Parathyroid adenoma (tissue), 2 donors: ENCODE results near the gene STAT5A.

ENCODE experiments used
- H2AFZ ChIP-seq: fragments of 300-600 bp; sonication (generic); one replicate; pipeline ENCODE4 v1.7.0; 2017; ENCODE audit warnings: antibody characterized with exemption, mild to moderate bottlenecking
- H3K27ac ChIP-seq: fragments of 300-600 bp; sonication (generic); one replicate; pipeline ENCODE4 v1.7.0; 2017
- H3K27me3 ChIP-seq: fragments of 300-600 bp; sonication (generic); one replicate; pipeline ENCODE4 v1.7.0; 2017; ENCODE audit warnings: low read length; ENCODE audit not compliant: control insufficient read depth, insufficient read depth
- H3K36me3 ChIP-seq: fragments of 300-600 bp; sonication (generic); one replicate; pipeline ENCODE4 v1.7.0; 2017; ENCODE audit warnings: low read length; ENCODE audit not compliant: control insufficient read depth, insufficient read depth
- H3K4me1 ChIP-seq: fragments of 300-600 bp; sonication (generic); one replicate; pipeline ENCODE4 v1.7.0; 2017; ENCODE audit warnings: control low read depth
- H3K4me2 ChIP-seq: fragments of 300-600 bp; sonication (generic); one replicate; pipeline ENCODE4 v1.7.0; 2017; ENCODE audit warnings: low read length
- H3K4me3 ChIP-seq: fragments of 300-600 bp; sonication (generic); one replicate; pipeline ENCODE4 v1.7.0; 2017; ENCODE audit warnings: low read depth, low read length
- H3K79me2 ChIP-seq: fragments of 300-600 bp; sonication (generic); one replicate; pipeline ENCODE4 v1.7.0; 2017; ENCODE audit warnings: control low read depth
- H3K9ac ChIP-seq: fragments of 300-600 bp; sonication (generic); one replicate; pipeline ENCODE4 v1.7.0; 2017; ENCODE audit warnings: mild to moderate bottlenecking
- H3K9me3 ChIP-seq: fragments of 300-600 bp; sonication (generic); one replicate; pipeline ENCODE4 v1.7.0; 2017; ENCODE audit warnings: low read length; ENCODE audit not compliant: control insufficient read depth
- CTCF ChIP-seq: fragments of 300-600 bp; sonication (generic); IDR thresholded peaks from one replicate; pipeline ENCODE4 v1.7.0; 2017; ENCODE audit warnings: antibody characterized with exemption, mild to moderate bottlenecking
- donor health status: primary hyperparathyroidism.

The STAT5A gene

GRCh38 chr17:42266918-42267766 is 21.2 kb upstream of the STAT5A start:
- Histone ChIP-seq H3K27me3 (no peaks in the 10 kb centered on the region), H3K36me3 (no peaks in the 10 kb centered on the region), H2AFZ (no peak overlapping the region), H3K4me3 (no peak overlapping the region), H3K9ac (no peak overlapping the region), H3K9me3 (no peaks in the 10 kb centered on the region), H3K4me1 (no peaks in the 10 kb centered on the region), H3K79me2 (peaks cover 10% of the 10 kb centered on the region), H3K4me2 (no peak overlapping the region), H3K27ac (no peak overlapping the region)
- TF ChIP-seq CTCF = no peak

GRCh38 chr17:42268236-42268635 is 20.1 kb upstream of the STAT5A start:
- no peak overlapping the region for H3K27ac ChIP-seq
- H3K27me3 ChIP-seq = no peaks in the 10 kb centered on the region
- no peaks in the 10 kb centered on the region for H3K4me1 ChIP-seq
- TF ChIP-seq CTCF = no peak
- no peaks in the 10 kb centered on the region for H3K9me3 ChIP-seq
- peaks cover 10% of the 10 kb centered on the region for H3K79me2 ChIP-seq
- H3K4me2 ChIP-seq = no peak overlapping the region
- H2AFZ ChIP-seq = no peak overlapping the region
- no peak overlapping the region for H3K4me3 ChIP-seq
- no peaks in the 10 kb centered on the region for H3K36me3 ChIP-seq
- H3K9ac ChIP-seq = no peak overlapping the region

DNA sequence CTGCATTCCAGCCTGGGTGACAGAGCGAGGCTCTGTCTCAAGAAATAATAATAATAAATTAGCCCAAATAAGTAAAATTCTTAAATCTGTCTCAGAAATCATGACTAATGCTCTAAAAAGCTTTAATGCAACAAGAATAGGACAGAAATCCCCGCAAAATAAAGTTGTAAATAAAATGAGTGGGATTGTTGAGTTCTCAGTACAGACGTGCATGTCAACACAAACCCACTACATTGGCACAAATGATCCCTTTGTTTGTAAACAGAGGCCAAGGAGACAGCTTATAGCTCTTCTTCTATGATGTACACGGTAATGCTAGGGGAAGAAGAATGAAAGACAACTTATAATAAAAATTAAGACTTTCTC is 18.1 kb upstream of the STAT5A start:
- H3K27ac ChIP-seq = no peak overlapping the region
- no peak for TF ChIP-seq CTCF
- peaks cover 4% of the 10 kb centered on the region for H3K4me1 ChIP-seq

GRCh38 chr17:42270596-42270995 is 17.7 kb upstream of the STAT5A start:
- Histone ChIP-seq H3K9me3 (no peaks in the 10 kb centered on the region), H3K27me3 (no peaks in the 10 kb centered on the region), H3K27ac (no peak overlapping the region), H3K4me1 (peaks cover 4% of the 10 kb centered on the region), H3K4me3 (no peak overlapping the region), H2AFZ (no peak overlapping the region), H3K79me2 (peaks cover 19% of the 10 kb centered on the region), H3K4me2 (no peak overlapping the region), H3K36me3 (no peaks in the 10 kb centered on the region), H3K9ac (no peak overlapping the region)
- TF ChIP-seq CTCF = no peak

More for the DNA sequence above, 18.1 kb upstream of the STAT5A start:
- H3K9me3 ChIP-seq = no peaks in the 10 kb centered on the region
- no peak overlapping the region for H3K9ac ChIP-seq
- no peak overlapping the region for H3K4me3 ChIP-seq
- H3K4me2 ChIP-seq = no peak overlapping the region
- H2AFZ ChIP-seq = no peak overlapping the region
- no peaks in the 10 kb centered on the region for H3K36me3 ChIP-seq
- H3K27me3 ChIP-seq = no peaks in the 10 kb centered on the region
- peaks cover 14% of the 10 kb centered on the region for H3K79me2 ChIP-seq
